GM12878 (cell line): Measurements from ENCODE around the gene PIP4K2A. TPM values are rescaled to one million over a fixed set of nuclear protein-coding genes. Genes with fewer than 3 reads are reported as not detected.

ENCODE experiments used
- ATAC-seq: fragments of 200-7000 bp; cut with Tn5 transposase; 3 replicates; pipeline ENCODE4 v1.9.1; 2020; ENCODE audit warnings: mild to moderate bottlenecking, moderate library complexity
- BruUV-seq: library from RNA; stranded (reverse); fragments of 400-500 nt; replicated peaks from 2 replicates; lab custom pipeline; 2021; lab: Mats Ljungman, UMichigan
- CTCF ChIA-PET: fragments of 300-600 bp; sonication (Branson Sonifier 250); formaldehyde crosslinking; extraction: SDS; loops from one replicate; lab custom pipeline; 2021; ENCODE audit warnings: inconsistent platforms; lab: Yijun Ruan, JAX
- POLR2A ChIA-PET: fragments of 350-600 bp; formaldehyde crosslinking; extraction: SDS; loops from one replicate; lab custom pipeline; 2021; ENCODE audit warnings: inconsistent platforms; lab: Charles Lee
- RAD21 ChIA-PET: fragments of 300-600 bp; sonication (Branson Sonifier 250); formaldehyde crosslinking; loops from one replicate; lab custom pipeline; 2023; ENCODE audit warnings: antibody characterized with exemption; ENCODE audit not compliant: unreplicated experiment; lab: Charles Lee
- SMC1A ChIA-PET: fragments of 300-600 bp; sonication (Branson Sonifier 250); formaldehyde crosslinking; loops from one replicate; lab custom pipeline; 2023; ENCODE audit not compliant: unreplicated experiment, uncharacterized antibody; lab: Charles Lee
- DNase-seq: peaks from one replicate; pipeline ENCODE4 v3.0.0-alpha.2; 2011; ENCODE audit warnings: low read depth, low spot score
- FAIRE-seq: peaks from 3 replicates; lab custom pipeline; 2011; peaks lifted over from hg19 to GRCh38; lab: Jason Lieb, UNC
- H2AFZ ChIP-seq: 2 replicates; pipeline ENCODE4 v1.6.0; 2011; ENCODE audit warnings: low read depth, low read length, control low read depth; ENCODE audit not compliant: control insufficient read depth
- H3K27ac ChIP-seq: 2 replicates; pipeline ENCODE4 v1.5.1; 2011; ENCODE audit warnings: control low read depth; ENCODE audit not compliant: control insufficient read depth, insufficient read depth
- H3K27me3 ChIP-seq, 2 experiments: replicated peaks in 1 of 2; 2 replicates each; pipeline versions ENCODE4 v1.6.0 to v1.6.1; 2011; ENCODE audit warnings: low read length in 1 of 2; ENCODE audit not compliant: control insufficient read depth in 2 of 2, insufficient read depth in 2 of 2
- H3K36me3 ChIP-seq, 2 experiments: 2 replicates each; pipeline ENCODE4 v1.5.1; 2011; ENCODE audit warnings: low read length in 1 of 2; ENCODE audit not compliant: control insufficient read depth in 2 of 2, insufficient read depth in 2 of 2
- H3K4me1 ChIP-seq: 2 replicates; pipeline ENCODE4 v1.6.1; 2011; ENCODE audit warnings: mild to moderate bottlenecking, low read length, moderate library complexity, mixed read lengths; ENCODE audit not compliant: control insufficient read depth, insufficient read depth
- H3K4me2 ChIP-seq: 2 replicates; pipeline ENCODE4 v1.6.0; 2011; ENCODE audit warnings: control low read depth; ENCODE audit not compliant: control insufficient read depth, insufficient read depth
- H3K4me3 ChIP-seq: fragments of 200-600 bp; sonication (generic); 2 replicates; pipeline ENCODE4 v1.5.1; 2016
- H3K79me2 ChIP-seq: 2 replicates; pipeline ENCODE4 v1.6.0; 2011; ENCODE audit warnings: low read length; ENCODE audit not compliant: control insufficient read depth, insufficient read depth
- H3K9ac ChIP-seq: 2 replicates; pipeline ENCODE4 v1.8.0; 2011; ENCODE audit warnings: low read length, control low read depth, mixed read lengths; ENCODE audit not compliant: control insufficient read depth, insufficient read depth
- H3K9me3 ChIP-seq: replicated peaks from 3 replicates; pipeline ENCODE4 v1.5.1; 2011; ENCODE audit warnings: mild to moderate bottlenecking, low read length; ENCODE audit not compliant: control insufficient read depth, insufficient read depth
- H4K20me1 ChIP-seq: 2 replicates; pipeline ENCODE4 v1.6.0; 2011; ENCODE audit not compliant: control insufficient read depth, insufficient read depth
- BACH1 ChIP-seq: fragments of 450-650 bp; IDR thresholded peaks from 2 replicates; pipeline ENCODE4 v1.6.1; 2017; ENCODE audit warnings: mild to moderate bottlenecking, borderline replicate concordance
- CTCF ChIP-seq, 3 experiments: IDR thresholded peaks in 2 of 3; conservative IDR thresholded peaks in 1 of 3; 2 replicates each; pipeline ENCODE4 v1.5.1; 2011; ENCODE audit warnings: low read depth in 3 of 3, low read length in 3 of 3, mild to moderate bottlenecking in 3 of 3, control low read depth in 2 of 3, moderate library complexity in 2 of 3, inconsistent platforms in 1 of 3, mixed read lengths in 1 of 3; ENCODE audit not compliant: control insufficient read depth in 2 of 3, insufficient read depth in 1 of 3; ENCODE audit errors: extremely low read depth in 1 of 3
- E2F4 ChIP-seq: IDR thresholded peaks from 2 replicates; pipeline ENCODE4 v1.6.1; 2012; ENCODE audit warnings: low read depth, low read length, improper control_type of control experiment
- FOS ChIP-seq: IDR thresholded peaks from 3 replicates; pipeline ENCODE4 v1.6.1; 2011; ENCODE audit warnings: borderline replicate concordance; ENCODE audit not compliant: insufficient read length; ENCODE audit errors: extremely low read depth
- HDGF ChIP-seq: fragments of 450-650 bp; IDR thresholded peaks from 2 replicates; pipeline ENCODE4 v1.6.1; 2016; ENCODE audit warnings: antibody characterized with exemption
- IKZF1 ChIP-seq: fragments of 450-650 bp; conservative IDR thresholded peaks from 2 replicates; pipeline ENCODE4 v1.6.1; 2017; ENCODE audit warnings: antibody characterized with exemption, mild to moderate bottlenecking
- MTA3 ChIP-seq: IDR thresholded peaks from 2 replicates; pipeline ENCODE4 v1.6.1; 2012; ENCODE audit warnings: low read length, inconsistent platforms, borderline replicate concordance
- MYB ChIP-seq: fragments of 150-350 bp; IDR thresholded peaks from 2 replicates; pipeline ENCODE4 v1.6.1; 2014; ENCODE audit warnings: mild to moderate bottlenecking, low read depth, low read length, borderline replicate concordance
- NFYB ChIP-seq: IDR thresholded peaks from 2 replicates; pipeline ENCODE4 v1.6.1; 2011; ENCODE audit warnings: low read depth, mild to moderate bottlenecking, low read length, improper control_type of control experiment, moderate library complexity; ENCODE audit not compliant: insufficient read depth
- RAD51 ChIP-seq: fragments of 450-650 bp; IDR thresholded peaks from 2 replicates; pipeline ENCODE4 v1.6.1; 2016; ENCODE audit warnings: moderate library complexity, mild to moderate bottlenecking, inconsistent platforms
- USF2 ChIP-seq: IDR thresholded peaks from 2 replicates; pipeline ENCODE4 v1.6.1; 2011; ENCODE audit warnings: low read depth, low read length, improper control_type of control experiment, borderline replicate concordance
- WGBS: methylation state at CpG from one replicate; pipeline ENCODE4 v1.1.6; 2016; ENCODE audit warnings: low lambda C conversion rate; ENCODE audit not compliant: insufficient replicate concordance, insufficient coverage; ENCODE audit errors: missing lambda C conversion rate; 5-methylcytosine and 5-hydroxymethylcytosine counted together
- in situ Hi-C: fragments of 300-500 bp; cut with MboI; formaldehyde crosslinking; loops from 9 replicates; pipeline ENCODE4 v1.14.3; 2018; ENCODE audit warnings: mixed read lengths
- intact Hi-C: fragments of 100-400 bp; cut with micrococcal nuclease; formaldehyde crosslinking; loops from one replicate; pipeline ENCODE4 v1.14.2; 2022; ENCODE audit not compliant: unreplicated experiment
- polyA plus RNA-seq, 11 experiments: library from polyadenylated mRNA; depleted of rRNA in 4 of 11; unstranded in 6 of 11; stranded (reverse) in 5 of 11; fragments of >200 nt; fragmentation: Nextera tagmentation in 4 of 11; fragmentation: Illumina TruSeq in 1 of 11; extraction: Ambion mirVana in 4 of 11; extraction: Trizol in 1 of 11; gene quantifications; 1 replicate in 1 of 11; 2 replicates in 10 of 11; pipeline versions ENCODE4 v1.2.1 to v1.2.3, GENCODE V29; 2011 to 2016; ENCODE audit warnings: inconsistent platforms in 2 of 11, missing spikeins in 2 of 11, low read depth in 1 of 11
- total RNA-seq, 4 experiments: library from RNA; depleted of rRNA in 3 of 4; stranded (reverse); fragments of >200 nt in 3 of 4; fragmentation: Illumina TruSeq in 1 of 4; extraction: Trizol in 1 of 4; gene quantifications; 2 replicates each; pipeline versions ENCODE4 v1.2.1 to v1.2.3, GENCODE V29; 2013 to 2021

The PIP4K2A gene
- total and polyA plus RNA-seq, 10 of the 15 experiments (the other 5 are each of a cell fraction or from before 2014, with no cell fraction given), result 54.3 to 139 (median 84.4) TPM

- in situ Hi-C loops, result no loop called here
- H3K79me2 ChIP-seq, result peaks cover 57% of the 10 kb centered on the region
- POLR2A ChIA-PET, result interaction anchor here (0.6 to 3.5 kb wide), 5 partner anchors 9 to 122 kb away, joined by 3 to 10 read pairs (median 8); no protein-coding TSS in a partner anchor
Observed at GRCh38 chr10:22601618-22602017, 112.8 kb downstream of the PIP4K2A start.

GRCh38 chr10:22599636-22600228 lies 114.6 kb downstream of the PIP4K2A start:
- ChIA-PET CTCF (interaction anchor here (0.6 to 1.9 kb wide), 6 partner anchors 20 to 601 kb away, joined by 3 to 11 read pairs (median 4); no protein-coding TSS in a partner anchor), SMC1A (interaction anchor here (0.6 to 5.5 kb wide), 27 partner anchors 10 to 384 kb away, joined by 3 to 51 read pairs (median 4); no protein-coding TSS in a partner anchor), RAD21 (interaction anchor here (0.8 to 2.8 kb wide), 17 partner anchors 12 to 389 kb away, joined by 3 to 22 read pairs (median 6); no protein-coding TSS in a partner anchor), POLR2A (interaction anchor here (0.9 to 3.5 kb wide), 7 partner anchors 24 to 114 kb away, joined by 3 to 10 read pairs (median 4); partner anchors contain the start of gene PIP4K2A)
- Histone ChIP-seq H3K79me2 (peaks cover 58% of the 10 kb centered on the region), H2AFZ (no peak overlapping the region), H3K4me3 (no peak overlapping the region), H3K9ac (no peak overlapping the region), H4K20me1 (no peaks in the 10 kb centered on the region), H3K4me2 (peak overlapping the region; percentile 58), H3K27ac (peak overlapping the region; percentile 76), H3K36me3 (peaks cover 7 to 19% of the 10 kb centered on the region in 2 experiments), H3K4me1 (peaks cover 56% of the 10 kb centered on the region), H3K27me3 (no peaks in the 10 kb centered on the region), H3K9me3 (no peaks in the 10 kb centered on the region)
- intact Hi-C loops, result loop anchor here (5.0 kb wide), 1 partner anchor 33 kb away; no protein-coding TSS in a partner anchor
- 56% methylated on average over 11 of the region's 11 CpGs for WGBS
- no peak for ATAC-seq
- in situ Hi-C loops, result no loop called here
- no peak for DNase-seq
- FAIRE-seq, result no peak
- no TSS peak for BruUV-seq
- no peak for TF ChIP-seq HDGF
- no peak for TF ChIP-seq BACH1
- TF ChIP-seq IKZF1, result no peak
- TF ChIP-seq MYB, result no peak
- no peak for TF ChIP-seq CTCF (IDR thresholded peaks at IDR 0.05 in 2 of 3, conservative IDR thresholded peaks at IDR 0.05 in 1 of 3; ENCODE audit: control insufficient read depth in 2 of 3, extremely low read depth in 1 of 3, insufficient read depth in 1 of 3, low read depth in 3 of 3, low read length in 3 of 3)
- TF ChIP-seq USF2, result no peak
- no peak for TF ChIP-seq RAD51
- no peak for TF ChIP-seq E2F4
- TF ChIP-seq FOS, result no peak

More at GRCh38 chr10:22601618-22602017, 112.8 kb downstream of the PIP4K2A start:
- Histone ChIP-seq H3K27ac (peak overlapping the region; percentile 76), H3K9me3 (no peaks in the 10 kb centered on the region), H4K20me1 (no peaks in the 10 kb centered on the region), H3K9ac (no peak overlapping the region), H3K4me3 (no peak overlapping the region), H2AFZ (no peak overlapping the region), H3K4me2 (peak overlapping the region; percentile 72), H3K4me1 (peaks cover 68% of the 10 kb centered on the region), H3K27me3 (no peaks in the 10 kb centered on the region), H3K36me3 (peaks cover 7 to 10% of the 10 kb centered on the region in 2 experiments; a peak in 3 of 4 replicates)
- 0 out of 2 replicates have a peak, but pooled peaks have one; percentile 25 for TF ChIP-seq NFYB
- no peak for TF ChIP-seq MTA3
- ChIA-PET CTCF (interaction anchor here (0.6 to 1.9 kb wide), 5 partner anchors 12 to 108 kb away, joined by 3 to 11 read pairs (median 5); no protein-coding TSS in a partner anchor), RAD21 (interaction anchor here (0.9 to 2.8 kb wide), 11 partner anchors 10 to 384 kb away, joined by 5 to 22 read pairs (median 7); no protein-coding TSS in a partner anchor), SMC1A (interaction anchor here (1.0 to 5.5 kb wide), 13 partner anchors 8 to 383 kb away, joined by 3 to 51 read pairs (median 11); no protein-coding TSS in a partner anchor)
- intact Hi-C loops, result no loop called here
- FAIRE-seq (no peak), DNase-seq (no peak), ATAC-seq (no peak)
- TSS peak; percentile 90 for BruUV-seq
- 78% methylated on average over 5 of the region's 5 CpGs for WGBS
